Measurements from ENCODE around the gene KATNB1. TPM values are rescaled to one million over a fixed set of nuclear protein-coding genes. Genes with fewer than 3 reads are reported as not detected.

Gene KATNB1
- total RNA-seq, 1 experiment from 2014 or later: 37.7 TPM

GRCh38 chr16:57689762-57690558 is 45.6 kb upstream of the KATNB1 start:
- TF ChIP-seq CTCF (conservative IDR thresholded peaks at IDR 0.05; ENCODE audit: low read depth, low read length) (no peak), EZH2phosphoT487 (IDR thresholded peaks at IDR 0.05; ENCODE audit: borderline replicate concordance, low read length) (no peak), EZH2 (IDR thresholded peaks at IDR 0.05; ENCODE audit: low read length, unreplicated experiment) (no peak)
- Histone ChIP-seq H3K9me2 (replicated peaks; ENCODE audit: low read length) (no peaks in the 10 kb centered on the region), H3K4me2 (ENCODE audit: low read length) (no peak overlapping the region), H3K27me3 (ENCODE audit: low read length) (no peaks in the 10 kb centered on the region), H3F3A (ENCODE audit: low read length, unreplicated experiment) (no peaks in the 10 kb centered on the region), H4K20me1 (ENCODE audit: low read length) (no peaks in the 10 kb centered on the region), H2AFZ (ENCODE audit: low read length) (no peak overlapping the region), H3K9ac (ENCODE audit: low read length) (no peak overlapping the region), H3K36me3 (ENCODE audit: low read depth, low read length) (no peaks in the 10 kb centered on the region), H3K79me2 (ENCODE audit: low read length) (no peaks in the 10 kb centered on the region), H3K4me3 (ENCODE audit: low read length) (no peak overlapping the region), H3K9me3 (ENCODE audit: low read length) (no peaks in the 10 kb centered on the region), H3K27ac (ENCODE audit: low read length) (no peak overlapping the region), H3K4me1 (ENCODE audit: insufficient read depth, low read length) (no peaks in the 10 kb centered on the region)
- intact Hi-C loops (cut with micrococcal nuclease): no loop called here
- CTCF ChIA-PET: no interaction called here
- no TSS peak for BruUV-seq (replicated peaks)
- no peak for DNase-seq
- no peak for ATAC-seq
- POLR2A ChIA-PET (ENCODE audit: unreplicated experiment): no interaction called here

- ChIA-PET CTCF (no interaction called here), POLR2A (ENCODE audit: unreplicated experiment) (no interaction called here)
- H3K27me3 ChIP-seq (ENCODE audit: low read length): no peaks in the 10 kb centered on the region
- intact Hi-C loops (cut with micrococcal nuclease): no loop called here
- ATAC-seq (no peak), DNase-seq (no peak)
- H3K36me3 ChIP-seq (ENCODE audit: low read depth, low read length): no peaks in the 10 kb centered on the region
- TF ChIP-seq EZH2phosphoT487 (IDR thresholded peaks at IDR 0.05; ENCODE audit: borderline replicate concordance, low read length) (no peak), CTCF (conservative IDR thresholded peaks at IDR 0.05; ENCODE audit: low read depth, low read length) (no peak), EZH2 (IDR thresholded peaks at IDR 0.05; ENCODE audit: low read length, unreplicated experiment) (no peak)
- no TSS peak for BruUV-seq (replicated peaks)
- H3K9me2 ChIP-seq (replicated peaks; ENCODE audit: low read length): no peaks in the 10 kb centered on the region
- H3K4me1 ChIP-seq (ENCODE audit: insufficient read depth, low read length): no peaks in the 10 kb centered on the region
- H3K79me2 ChIP-seq (ENCODE audit: low read length): no peaks in the 10 kb centered on the region
- H3K9ac ChIP-seq (ENCODE audit: low read length): no peak overlapping the region
- H3K9me3 ChIP-seq (ENCODE audit: low read length): no peaks in the 10 kb centered on the region
- no peak overlapping the region for H3K4me3 ChIP-seq (ENCODE audit: low read length)
- no peaks in the 10 kb centered on the region for H4K20me1 ChIP-seq (ENCODE audit: low read length)
- H2AFZ ChIP-seq (ENCODE audit: low read length): no peak overlapping the region
- H3K4me2 ChIP-seq (ENCODE audit: low read length): no peak overlapping the region
- H3F3A ChIP-seq (ENCODE audit: low read length, unreplicated experiment): no peaks in the 10 kb centered on the region
- no peak overlapping the region for H3K27ac ChIP-seq (ENCODE audit: low read length)
Observed at GRCh38 chr16:57690782-57691471, 44.6 kb upstream of the KATNB1 start.

- DNase-seq (no peak), ATAC-seq (no peak)
- no peak for TF ChIP-seq EZH2 (IDR thresholded peaks at IDR 0.05; ENCODE audit: low read length, unreplicated experiment)
- no peak for TF ChIP-seq EZH2phosphoT487 (IDR thresholded peaks at IDR 0.05; ENCODE audit: borderline replicate concordance, low read length)
- no peak for TF ChIP-seq CTCF (conservative IDR thresholded peaks at IDR 0.05; ENCODE audit: low read depth, low read length)
- Histone ChIP-seq H3K9me2 (replicated peaks; ENCODE audit: low read length) (no peaks in the 10 kb centered on the region), H3K27me3 (ENCODE audit: low read length) (no peaks in the 10 kb centered on the region), H3K36me3 (ENCODE audit: low read depth, low read length) (no peaks in the 10 kb centered on the region), H3K79me2 (ENCODE audit: low read length) (no peaks in the 10 kb centered on the region), H3K9me3 (ENCODE audit: low read length) (no peaks in the 10 kb centered on the region), H3K4me3 (ENCODE audit: low read length) (no peak overlapping the region), H4K20me1 (ENCODE audit: low read length) (no peaks in the 10 kb centered on the region), H3K4me1 (ENCODE audit: insufficient read depth, low read length) (no peaks in the 10 kb centered on the region), H3K27ac (ENCODE audit: low read length) (no peak overlapping the region), H2AFZ (ENCODE audit: low read length) (no peak overlapping the region), H3F3A (ENCODE audit: low read length, unreplicated experiment) (no peaks in the 10 kb centered on the region), H3K4me2 (ENCODE audit: low read length) (no peak overlapping the region), H3K9ac (ENCODE audit: low read length) (no peak overlapping the region)
- intact Hi-C loops (cut with micrococcal nuclease): no loop called here
- ChIA-PET CTCF (no interaction called here), POLR2A (ENCODE audit: unreplicated experiment) (no interaction called here)
- no TSS peak for BruUV-seq (replicated peaks)
Observed at GRCh38 chr16:57692636-57693035, 42.9 kb upstream of the KATNB1 start.
